Activated CD8-positive, alpha-beta memory T cell treated with anti-CD3 and anti-CD28 coated beads for 1 hour (primary cell): Measurements from ENCODE around the gene KCNB1.

ENCODE experiments used
- DNase-seq, 2 donors: peaks; one replicate each; pipeline ENCODE4 v3.0.0-alpha.2; 2020; ENCODE audit warnings: low read depth in 1 of 2; ENCODE audit errors: extremely low read depth in 1 of 2

Gene KCNB1

DNA sequence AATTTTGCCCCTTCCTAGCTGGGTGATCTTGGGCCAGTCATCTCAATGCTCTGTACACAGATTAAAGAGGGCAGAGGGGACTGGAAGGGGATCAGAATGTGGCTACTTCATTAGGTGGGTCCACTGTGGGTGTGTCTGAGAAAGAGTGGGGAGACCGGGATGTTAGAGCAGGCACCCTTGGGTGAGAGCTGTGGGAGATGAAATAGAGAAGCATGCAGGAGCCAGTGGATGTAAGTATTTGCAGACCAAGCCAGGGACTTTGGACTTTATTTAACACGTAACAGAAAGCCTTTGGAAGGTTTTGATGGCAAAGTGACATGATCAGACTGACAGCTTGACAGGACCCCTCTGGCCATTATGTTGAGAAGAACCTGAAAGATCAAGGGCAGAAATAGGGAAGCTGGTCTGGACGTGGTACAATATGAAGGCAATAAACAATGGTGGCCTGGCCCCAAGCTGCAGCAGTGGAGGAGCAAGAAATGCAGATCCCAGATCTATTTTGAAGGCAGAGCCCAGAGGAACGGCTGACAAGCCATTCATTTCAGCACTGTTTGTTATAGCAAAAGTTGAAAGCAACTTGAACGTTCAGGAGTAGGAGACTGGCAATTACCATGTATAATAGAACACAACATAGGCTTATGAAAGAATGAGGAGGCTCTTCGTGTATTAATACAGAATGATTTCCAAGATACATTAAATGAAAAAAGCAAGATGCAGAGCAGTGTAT lies 122.1 kb downstream of the KCNB1 start:
- DNase-seq = no peak

- no peak for DNase-seq
Measured at GRCh38 chr20:49356676-49357075, 125.8 kb downstream of the KCNB1 start.

- DNase-seq = no peak
Measured at GRCh38 chr20:49354673-49355072, 127.8 kb downstream of the KCNB1 start.

GRCh38 chr20:49353348-49353747 lies 129.1 kb downstream of the KCNB1 start:
- no peak for DNase-seq

DNA sequence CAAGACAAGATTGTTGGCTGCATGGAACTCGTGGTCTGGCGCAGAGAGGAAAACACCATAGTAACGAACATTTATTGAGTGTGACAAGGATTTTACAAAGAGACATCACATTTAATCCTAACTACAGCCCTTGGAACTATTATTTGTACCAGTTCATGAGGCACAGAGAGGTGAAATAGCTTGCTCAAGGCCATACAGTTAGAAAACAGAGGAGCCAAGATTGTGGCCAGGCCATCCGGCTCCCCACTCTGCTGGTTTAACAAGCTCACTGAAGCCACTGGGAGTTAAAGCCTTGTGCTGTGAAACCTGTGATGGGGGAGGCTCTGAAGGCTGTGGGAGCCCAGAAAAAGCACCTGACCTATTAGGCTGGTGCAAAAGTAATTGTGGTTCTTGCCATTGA lies 129.7 kb downstream of the KCNB1 start:
- no peak for DNase-seq

GRCh38 chr20:49351775-49352174 lies 130.7 kb downstream of the KCNB1 start:
- DNase-seq = no peak

- DNase-seq = no peak
Measured at GRCh38 chr20:49349694-49350252, 132.7 kb downstream of the KCNB1 start.

DNA sequence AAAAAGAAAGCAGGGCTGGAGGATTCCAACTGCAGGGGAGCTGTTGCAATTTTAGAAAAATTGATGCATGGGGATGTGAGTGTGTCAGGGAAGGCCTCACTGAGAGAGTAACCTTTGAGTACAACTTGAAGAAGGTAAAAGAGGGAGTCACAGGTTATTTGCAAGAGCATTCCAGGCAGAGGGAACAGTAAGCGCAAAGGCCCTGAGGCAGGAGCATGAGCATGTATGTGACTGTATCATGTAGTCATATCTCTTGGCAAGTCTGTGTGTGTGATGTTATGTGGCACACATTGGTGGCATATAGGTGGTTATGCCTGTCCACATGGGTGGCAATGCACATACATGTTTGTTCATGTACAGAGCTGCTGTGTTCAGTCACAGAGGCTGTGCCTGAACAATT lies 133.4 kb downstream of the KCNB1 start:
- no peak for DNase-seq

DNA sequence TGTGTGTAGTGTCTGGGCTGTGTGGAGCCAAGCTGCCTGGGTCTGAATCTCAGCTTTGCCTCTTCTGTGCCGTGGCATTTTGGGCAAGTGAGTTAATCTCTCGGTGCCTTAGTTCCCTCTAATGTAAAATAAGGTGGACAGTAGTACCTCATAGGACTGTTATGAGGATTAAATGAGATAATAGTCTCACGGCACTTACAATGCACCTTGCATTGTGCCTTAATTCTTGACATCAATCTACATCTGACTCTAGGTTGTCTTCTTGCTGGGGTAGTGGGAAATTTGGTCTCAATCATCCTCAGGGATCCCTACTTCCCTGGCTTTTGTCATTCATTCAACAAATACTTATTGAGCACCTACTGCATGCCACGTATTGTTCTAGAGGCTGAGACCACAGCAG lies 133.9 kb downstream of the KCNB1 start:
- DNase-seq = no peak

DNA sequence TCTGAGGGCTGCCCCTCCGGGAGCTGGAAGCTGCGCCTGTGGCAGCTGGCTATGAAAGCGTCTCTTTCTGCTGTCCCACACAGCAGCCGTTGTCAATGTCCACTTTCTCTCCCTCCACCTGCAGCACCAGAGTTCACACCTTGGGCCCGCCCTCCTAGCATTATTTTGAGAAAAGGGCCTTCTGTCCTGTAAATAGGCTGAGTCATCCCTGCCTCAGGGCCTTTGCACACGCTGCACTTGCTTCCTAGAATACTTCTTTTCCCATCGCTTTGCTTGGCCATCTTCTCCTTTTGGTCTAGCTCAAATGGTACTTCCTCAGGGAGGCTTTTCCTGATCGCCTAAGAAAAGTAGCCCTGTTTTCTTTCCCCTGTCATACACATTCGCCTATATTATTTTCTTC lies 135.3 kb downstream of the KCNB1 start:
- DNase-seq = no peak

- no peak for DNase-seq
Measured at GRCh38 chr20:49346682-49347081, 135.8 kb downstream of the KCNB1 start.

DNA sequence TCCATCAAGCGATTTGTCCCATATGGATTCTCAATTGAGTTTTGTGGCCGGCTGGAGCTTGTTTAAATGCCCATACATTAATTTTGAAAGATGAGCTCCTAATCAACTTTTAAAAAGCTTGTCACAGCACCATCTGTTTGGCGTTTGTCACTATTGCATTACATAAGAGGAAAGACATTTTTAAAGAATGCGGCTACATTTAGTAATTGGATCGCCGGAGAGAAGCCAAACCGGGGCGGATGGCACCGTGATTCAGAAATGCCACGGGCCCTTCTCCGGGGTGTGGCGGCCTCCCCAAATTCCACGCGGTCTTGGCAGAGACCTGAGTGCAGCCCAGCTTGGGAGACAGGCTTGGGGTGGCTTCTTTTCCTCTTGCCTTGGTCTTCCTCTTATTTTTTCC lies 136.9 kb downstream of the KCNB1 start:
- no peak for DNase-seq

DNA sequence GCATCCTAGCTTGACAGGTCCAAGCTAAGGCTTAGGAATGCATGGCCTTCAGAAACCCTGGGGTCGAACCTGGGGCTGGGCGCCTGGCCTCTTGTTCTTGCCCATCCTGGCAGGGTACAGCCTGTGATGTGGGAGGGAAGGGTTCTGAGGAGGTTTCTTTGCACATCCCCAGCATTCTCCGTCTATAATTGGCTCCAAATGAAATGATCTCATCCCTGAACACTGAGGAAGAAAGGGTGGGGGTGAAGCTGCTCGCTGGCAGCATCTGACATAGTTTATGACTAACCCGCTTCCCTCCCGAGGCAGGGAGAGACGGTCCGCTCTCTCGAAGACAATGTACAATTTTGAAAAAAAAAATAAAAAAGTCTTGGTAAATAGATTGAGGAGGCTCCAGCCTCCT lies 137.5 kb downstream of the KCNB1 start:
- DNase-seq = no peak

DNA sequence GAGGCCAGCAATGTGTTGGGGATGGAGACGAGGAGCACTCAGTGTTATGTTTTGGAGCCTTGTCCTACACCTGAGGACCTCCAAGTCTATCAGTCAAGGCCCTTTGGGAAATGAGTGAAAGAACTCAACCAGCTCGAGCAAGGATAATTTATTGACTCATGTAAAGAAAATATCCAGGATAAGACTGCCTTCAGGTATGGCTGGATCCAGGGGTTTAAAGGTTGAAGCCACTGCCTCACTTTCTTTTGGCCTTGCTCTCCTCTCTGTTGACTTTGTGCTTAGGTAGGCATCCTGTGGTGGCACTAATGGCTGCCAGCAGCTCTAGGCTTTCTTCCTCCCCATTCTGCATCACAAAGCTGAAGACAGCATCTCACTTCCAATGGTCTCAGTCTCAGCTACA lies 138.3 kb downstream of the KCNB1 start:
- DNase-seq = no peak

GRCh38 chr20:49343246-49343645 lies 139.2 kb downstream of the KCNB1 start:
- no peak for DNase-seq

DNA sequence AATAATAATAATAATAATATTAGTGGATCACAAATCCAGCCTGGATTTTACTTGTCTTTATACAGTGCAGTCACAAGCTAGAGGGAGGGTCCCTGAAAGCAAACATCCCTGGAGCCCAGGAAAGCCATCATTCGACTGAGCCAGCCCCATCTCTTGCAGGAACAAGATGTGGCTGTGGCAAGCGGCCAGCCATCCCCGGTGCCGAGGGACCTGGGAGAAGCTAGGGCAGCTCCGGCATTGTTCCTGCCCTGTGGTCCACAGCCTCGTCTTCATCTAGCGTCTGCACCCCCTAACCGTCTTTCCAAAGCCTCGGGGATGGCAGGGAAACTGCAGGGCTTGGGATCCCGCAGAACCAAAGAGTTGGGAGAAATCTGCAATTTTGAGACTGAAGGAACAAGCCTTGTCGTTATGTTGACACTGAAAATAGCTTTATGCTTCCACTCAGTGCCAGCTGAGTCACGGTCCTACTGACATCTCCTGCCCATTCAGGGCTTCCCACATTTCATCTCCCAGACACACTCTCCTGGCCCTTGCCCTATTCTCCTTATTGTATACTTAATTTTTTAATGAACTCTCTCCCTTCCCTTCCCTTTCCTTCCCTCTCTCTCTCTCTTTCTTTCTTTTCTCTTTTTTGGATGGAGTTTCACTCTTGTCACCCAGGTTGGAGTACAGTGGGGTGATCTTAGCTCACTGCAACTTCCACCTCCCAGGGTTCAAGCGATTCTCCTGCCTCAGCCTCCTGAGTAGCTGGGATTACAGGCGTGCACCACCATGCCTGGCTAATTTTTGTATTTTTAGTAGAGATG lies 142.1 kb downstream of the KCNB1 start:
- DNase-seq = no peak

GRCh38 chr20:49339123-49339522 lies 143.3 kb downstream of the KCNB1 start:
- no peak for DNase-seq

DNA sequence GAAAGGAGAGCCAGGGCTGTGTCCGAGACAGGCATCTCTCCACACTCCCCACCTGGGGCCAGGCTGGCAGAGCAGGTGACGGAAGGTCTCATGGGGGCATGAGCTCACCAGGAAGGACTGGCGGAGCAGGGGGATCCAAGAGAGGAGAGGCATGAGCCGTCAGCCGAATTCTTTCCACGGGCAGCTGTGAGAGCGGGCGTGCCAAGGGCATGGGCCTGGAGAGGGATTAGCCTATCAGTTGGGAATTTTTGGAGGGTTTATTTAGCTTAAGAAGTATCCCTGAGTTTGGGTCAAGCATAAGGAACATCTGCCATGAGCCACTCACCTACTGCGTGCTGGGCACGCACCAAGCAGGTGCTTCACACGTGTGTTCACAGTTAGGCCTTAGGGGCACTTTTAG lies 144.4 kb downstream of the KCNB1 start:
- DNase-seq = no peak

DNA sequence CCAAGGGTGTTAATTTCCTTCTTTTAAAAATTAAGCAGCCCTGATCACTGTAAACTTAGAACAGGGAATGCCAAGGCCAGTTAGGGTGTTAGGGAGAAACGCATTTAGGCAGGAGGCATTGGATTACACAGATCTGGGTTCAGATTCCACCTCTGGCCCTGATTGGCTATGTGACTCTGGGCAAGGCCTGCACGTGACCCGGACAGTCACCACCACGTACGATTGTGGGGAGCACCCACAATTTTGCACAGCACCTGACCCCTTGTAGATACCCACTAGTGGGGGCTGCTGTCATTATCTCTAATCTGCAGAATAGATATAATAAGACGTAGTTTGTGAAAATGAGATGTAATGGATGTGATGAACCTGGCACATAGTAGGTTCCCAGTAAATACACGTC lies 145.1 kb downstream of the KCNB1 start:
- no peak for DNase-seq

- no peak for DNase-seq
Measured at GRCh38 chr20:49336786-49337185, 145.7 kb downstream of the KCNB1 start.

DNA sequence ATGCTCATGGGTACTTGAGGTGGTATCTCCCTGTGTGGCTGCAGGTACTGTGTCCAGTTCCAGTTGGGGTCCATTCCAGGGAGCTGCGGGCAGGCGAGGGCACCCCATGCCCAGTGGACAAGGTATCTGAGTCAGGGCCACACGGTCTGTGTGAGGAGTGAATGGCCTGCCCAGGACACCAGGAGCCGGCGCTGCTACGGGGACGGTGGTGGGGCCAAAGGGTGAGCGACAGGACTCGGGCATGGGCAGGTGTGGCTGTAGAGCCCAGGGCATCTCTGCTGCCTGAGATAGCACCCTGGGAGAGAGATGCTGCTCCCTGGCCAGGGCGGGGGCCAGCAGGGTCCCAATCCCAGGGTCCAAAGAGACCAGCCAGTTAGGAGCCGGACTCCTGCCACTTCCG lies 147.0 kb downstream of the KCNB1 start:
- no peak for DNase-seq
